Hepatocyte (in vitro differentiated cells): Measurements from ENCODE around the gene MTA1. TPM values are rescaled to one million over a fixed set of nuclear protein-coding genes. Genes with fewer than 3 reads are reported as not detected.

Source experiments
- DNase-seq: peaks from one replicate; pipeline ENCODE4 v3.0.0-alpha.2; 2016; ENCODE audit warnings: low spot score
- H2AFZ ChIP-seq: fragments of 200-600 bp; sonication (generic); 2 replicates; pipeline ENCODE4 v1.6.0; 2016; ENCODE audit warnings: antibody characterized with exemption, mild to moderate bottlenecking
- H3K27ac ChIP-seq: fragments of 200-600 bp; sonication (generic); 2 replicates; pipeline ENCODE4 v1.5.1; 2016; ENCODE audit warnings: mild to moderate bottlenecking
- H3K27me3 ChIP-seq: fragments of 200-600 bp; sonication (generic); 2 replicates; pipeline ENCODE4 v1.6.1; 2016
- H3K36me3 ChIP-seq: fragments of 200-600 bp; sonication (generic); replicated peaks from 2 replicates; pipeline ENCODE4 v1.5.1; 2016; ENCODE audit warnings: low read depth; ENCODE audit not compliant: insufficient read depth
- H3K4me1 ChIP-seq: fragments of 200-600 bp; sonication (generic); 2 replicates; pipeline ENCODE4 v1.5.1; 2016; ENCODE audit warnings: mild to moderate bottlenecking, moderate library complexity; ENCODE audit not compliant: insufficient read depth
- H3K4me2 ChIP-seq: fragments of 200-600 bp; sonication (generic); 2 replicates; pipeline ENCODE4 v1.6.0; 2016
- H3K4me3 ChIP-seq: fragments of 200-600 bp; sonication (generic); 2 replicates; pipeline ENCODE4 v1.5.1; 2016; ENCODE audit warnings: mild to moderate bottlenecking
- H3K79me2 ChIP-seq: fragments of 200-600 bp; sonication (generic); 2 replicates; pipeline ENCODE4 v1.6.0; 2017; ENCODE audit warnings: mild to moderate bottlenecking
- H3K9me2 ChIP-seq: fragments of 200-600 bp; sonication (generic); replicated peaks from 2 replicates; pipeline ENCODE4 v1.6.0; 2017; ENCODE audit warnings: mild to moderate bottlenecking; ENCODE audit not compliant: insufficient read depth
- H3K9me3 ChIP-seq: fragments of 200-600 bp; sonication (generic); 2 replicates; pipeline ENCODE4 v1.5.1; 2016; ENCODE audit warnings: low read depth, mild to moderate bottlenecking
- H4K20me1 ChIP-seq: fragments of 200-600 bp; sonication (generic); 2 replicates; pipeline ENCODE4 v1.6.0; 2016; ENCODE audit warnings: mild to moderate bottlenecking; ENCODE audit not compliant: insufficient read depth, poor library complexity, severe bottlenecking
- EZH2 ChIP-seq: fragments of 200-600 bp; sonication (generic); IDR thresholded peaks from 2 replicates; pipeline ENCODE4 v1.6.1; 2016; ENCODE audit warnings: antibody characterized with exemption, mild to moderate bottlenecking, borderline replicate concordance
- EZH2phosphoT487 ChIP-seq: fragments of 200-600 bp; sonication (generic); IDR thresholded peaks from one replicate; pipeline ENCODE4 v1.6.1; 2018; ENCODE audit warnings: antibody characterized with exemption, mild to moderate bottlenecking, low read depth, moderate library complexity; ENCODE audit not compliant: unreplicated experiment, severe bottlenecking
- WGBS: methylation state at CpG from one replicate; pipeline ENCODE4 v1.1.6; 2016; ENCODE audit warnings: low lambda C conversion rate; ENCODE audit errors: missing lambda C conversion rate; 5-methylcytosine and 5-hydroxymethylcytosine counted together
- polyA plus RNA-seq: library from polyadenylated mRNA; unstranded; fragments of >200 nt; fragmentation: Nextera tagmentation; extraction: Ambion mirVana; gene quantifications from 2 replicates; pipeline ENCODE4 v1.2.1, GENCODE V29; 2016
- total RNA-seq: library from RNA; depleted of rRNA; stranded (reverse); fragments of >200 nt; gene quantifications from 2 replicates; pipeline ENCODE4 v1.2.3, GENCODE V29; 2014
- TF ChIP-seq, protein P1 (sequence below): fragments of 200-600 bp; sonication (generic); IDR thresholded peaks from 2 replicates; pipeline ENCODE4 v1.5.1; 2016; ENCODE audit warnings: antibody characterized with exemption, mild to moderate bottlenecking; ENCODE audit not compliant: poor library complexity

The MTA1 gene
- total and polyA plus RNA-seq, 2 experiments from 2014 or later = 48.1 to 52.7 TPM

DNA sequence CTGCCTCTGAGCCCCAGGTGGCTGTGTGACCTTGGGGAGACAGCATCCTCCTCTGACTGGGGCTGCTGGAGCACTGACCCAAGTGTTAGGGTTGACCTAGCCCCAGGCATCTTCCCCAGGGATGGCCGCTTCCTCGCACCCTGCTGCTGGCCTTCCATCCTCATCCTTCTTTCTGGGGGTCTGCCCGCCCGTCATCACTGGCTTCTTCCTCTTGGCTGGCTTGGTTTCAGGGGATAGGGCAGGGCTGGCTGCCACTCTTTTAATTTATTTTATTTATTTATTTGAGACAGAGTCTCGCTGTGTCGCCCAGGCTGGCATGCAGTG lies 74.9 kb downstream of the MTA1 start:
- Histone ChIP-seq H3K9me2 (no peaks in the 10 kb centered on the region), H3K9me3 (no peaks in the 10 kb centered on the region), H3K27me3 (no peaks in the 10 kb centered on the region), H3K4me1 (no peaks in the 10 kb centered on the region), H3K79me2 (no peaks in the 10 kb centered on the region), H3K36me3 (no peaks in the 10 kb centered on the region), H3K4me3 (no peak overlapping the region), H3K4me2 (no peak overlapping the region), H3K27ac (no peak overlapping the region), H2AFZ (no peak overlapping the region), H4K20me1 (no peaks in the 10 kb centered on the region)
- WGBS = 94% methylated on average over 6 of the region's 6 CpGs
- DNase-seq = no peak
- TF ChIP-seq EZH2phosphoT487 (no peak), EZH2 (no peak)
- TF ChIP-seq, protein P1, sequence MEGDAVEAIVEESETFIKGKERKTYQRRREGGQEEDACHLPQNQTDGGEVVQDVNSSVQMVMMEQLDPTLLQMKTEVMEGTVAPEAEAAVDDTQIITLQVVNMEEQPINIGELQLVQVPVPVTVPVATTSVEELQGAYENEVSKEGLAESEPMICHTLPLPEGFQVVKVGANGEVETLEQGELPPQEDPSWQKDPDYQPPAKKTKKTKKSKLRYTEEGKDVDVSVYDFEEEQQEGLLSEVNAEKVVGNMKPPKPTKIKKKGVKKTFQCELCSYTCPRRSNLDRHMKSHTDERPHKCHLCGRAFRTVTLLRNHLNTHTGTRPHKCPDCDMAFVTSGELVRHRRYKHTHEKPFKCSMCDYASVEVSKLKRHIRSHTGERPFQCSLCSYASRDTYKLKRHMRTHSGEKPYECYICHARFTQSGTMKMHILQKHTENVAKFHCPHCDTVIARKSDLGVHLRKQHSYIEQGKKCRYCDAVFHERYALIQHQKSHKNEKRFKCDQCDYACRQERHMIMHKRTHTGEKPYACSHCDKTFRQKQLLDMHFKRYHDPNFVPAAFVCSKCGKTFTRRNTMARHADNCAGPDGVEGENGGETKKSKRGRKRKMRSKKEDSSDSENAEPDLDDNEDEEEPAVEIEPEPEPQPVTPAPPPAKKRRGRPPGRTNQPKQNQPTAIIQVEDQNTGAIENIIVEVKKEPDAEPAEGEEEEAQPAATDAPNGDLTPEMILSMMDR = no peak

DNA sequence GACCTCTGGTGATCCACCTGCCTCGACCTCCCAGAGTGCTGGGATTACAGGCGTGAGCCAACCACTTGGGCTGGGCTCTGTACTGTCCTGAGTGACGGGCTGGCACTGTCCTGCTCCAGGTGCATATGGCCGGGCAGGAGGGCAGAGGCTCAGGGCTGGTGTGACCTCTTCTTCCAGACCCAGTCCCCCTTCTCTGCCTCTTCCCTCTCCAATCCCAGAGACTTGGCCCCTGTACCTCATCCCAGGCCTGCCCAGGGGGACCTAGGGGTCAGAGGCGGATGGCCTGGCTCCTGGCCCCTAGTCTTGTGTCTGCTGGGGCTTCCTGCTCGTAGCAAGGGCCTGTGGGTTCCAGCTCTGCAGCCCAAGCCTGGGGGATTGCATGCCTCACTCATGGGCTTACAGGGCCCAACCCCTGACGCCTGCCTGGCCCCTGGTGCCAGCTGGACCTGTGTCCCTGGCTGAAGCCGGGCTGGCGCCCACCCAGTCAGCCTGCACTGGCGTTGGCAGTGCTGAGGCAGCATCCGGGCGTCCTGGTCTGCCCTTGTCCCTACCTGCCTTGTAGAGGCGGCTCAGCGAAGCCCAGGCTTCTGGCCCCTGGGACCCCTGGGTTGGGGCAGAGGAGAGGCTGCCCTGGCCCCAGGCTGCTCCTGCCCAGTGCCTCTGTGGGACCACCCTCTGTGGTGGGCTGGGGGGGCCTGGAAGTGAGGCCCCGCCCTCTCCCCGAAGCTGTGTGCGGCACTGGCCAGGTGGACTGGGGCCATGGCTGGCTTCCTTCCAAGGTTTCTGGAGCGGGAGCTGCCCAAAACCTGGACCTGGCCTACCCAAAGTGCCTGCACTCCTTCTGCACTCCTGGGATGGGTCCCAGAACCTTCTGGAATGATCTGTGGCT lies 75.7 kb downstream of the MTA1 start:
- TF ChIP-seq EZH2phosphoT487 = no peak
- TF ChIP-seq, protein P1 = no peak
- TF ChIP-seq EZH2 = no peak
- Histone ChIP-seq H3K27ac (no peak overlapping the region), H4K20me1 (no peaks in the 10 kb centered on the region), H3K4me2 (no peak overlapping the region), H3K9me2 (no peaks in the 10 kb centered on the region), H2AFZ (no peak overlapping the region), H3K79me2 (no peaks in the 10 kb centered on the region), H3K36me3 (no peaks in the 10 kb centered on the region), H3K4me1 (no peaks in the 10 kb centered on the region), H3K4me3 (no peak overlapping the region), H3K27me3 (no peaks in the 10 kb centered on the region), H3K9me3 (no peaks in the 10 kb centered on the region)
- WGBS = 85% methylated on average over 17 of the region's 18 CpGs
- DNase-seq = peak; percentile 8

DNA sequence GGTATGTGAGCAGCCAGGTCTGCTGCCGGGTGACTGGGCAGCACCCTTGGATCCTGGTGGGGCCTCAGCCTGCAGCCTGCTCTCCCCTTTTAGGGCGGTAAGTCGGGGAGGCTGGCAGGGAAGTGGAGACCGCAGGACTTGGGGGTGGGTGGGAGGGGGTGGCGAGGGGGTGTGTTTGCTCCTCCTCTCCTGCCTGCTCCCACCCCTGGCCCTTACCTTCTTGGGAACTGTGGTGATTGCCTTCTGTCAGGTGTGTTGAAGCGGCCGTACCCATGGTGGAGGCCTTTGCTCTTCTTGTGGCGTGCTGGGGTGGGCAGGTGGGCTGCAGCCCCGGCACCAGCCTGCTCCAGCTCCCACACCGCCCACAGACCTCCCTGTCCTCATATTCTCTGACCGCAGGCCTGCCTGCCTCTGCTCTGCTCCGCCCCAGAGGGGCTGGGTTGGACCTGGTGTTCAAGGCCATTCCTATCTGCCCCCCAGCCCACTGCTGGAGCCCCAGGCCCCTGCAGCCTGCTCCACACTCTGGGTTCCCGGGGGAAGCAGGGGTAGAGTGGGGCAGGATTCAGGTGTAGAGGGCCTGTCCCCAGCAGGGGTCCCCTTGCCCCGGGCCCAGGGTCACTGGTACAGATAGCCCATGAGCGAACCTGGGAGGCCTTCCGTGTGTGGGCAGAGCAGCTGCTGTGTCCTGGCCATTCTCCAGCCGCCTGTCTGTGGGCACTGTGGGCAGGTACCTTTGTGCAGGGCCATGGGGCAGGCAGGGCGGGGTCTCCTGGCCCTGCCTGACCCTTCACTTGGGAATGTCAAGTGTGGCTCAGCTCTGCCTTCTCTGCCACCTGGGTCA lies 76.6 kb downstream of the MTA1 start:
- Histone ChIP-seq H3K4me3 (no peak overlapping the region), H3K27me3 (no peaks in the 10 kb centered on the region), H3K79me2 (no peaks in the 10 kb centered on the region), H3K36me3 (no peaks in the 10 kb centered on the region), H4K20me1 (no peaks in the 10 kb centered on the region), H3K4me1 (no peaks in the 10 kb centered on the region), H3K4me2 (no peak overlapping the region), H2AFZ (no peak overlapping the region), H3K27ac (no peak overlapping the region), H3K9me3 (no peaks in the 10 kb centered on the region), H3K9me2 (no peaks in the 10 kb centered on the region)
- TF ChIP-seq EZH2phosphoT487 (no peak), EZH2 (no peak)
- WGBS = 86% methylated on average over 16 of the region's 18 CpGs
- DNase-seq = no peak
